GM19328 (cell line): Measurements from ENCODE around the gene TMEM9.

Experiments
- ATAC-seq: cut with Tn5 transposase; IDR thresholded peaks from one replicate; pipeline ENCODE4 v1.9.1; 2021; ENCODE audit warnings: mild to moderate bottlenecking, moderate library complexity; ENCODE audit not compliant: unreplicated experiment

The TMEM9 gene

GRCh38 chr1:201111156-201111555 lies 43.1 kb downstream of the TMEM9 start:
- no peak for ATAC-seq

DNA sequence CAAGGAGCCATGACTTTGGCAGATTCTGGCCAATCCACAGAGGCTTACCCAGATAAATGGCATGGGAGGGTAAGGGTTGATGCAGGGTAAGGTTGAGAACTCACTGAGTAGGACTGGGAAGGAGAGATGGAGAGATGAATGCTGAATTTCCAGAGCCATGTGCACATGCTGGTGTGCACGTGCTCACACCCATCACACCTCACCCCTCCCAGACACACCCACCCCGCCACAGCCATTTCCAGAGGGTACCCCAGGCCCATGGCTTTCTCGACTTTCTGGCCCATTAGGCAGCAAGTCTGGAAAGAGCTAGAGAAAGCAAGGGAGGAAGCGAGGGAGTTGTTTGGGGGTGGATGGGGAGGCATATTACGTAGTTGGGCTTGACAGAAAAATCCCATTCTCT lies 43.7 kb downstream of the TMEM9 start:
- no peak for ATAC-seq

GRCh38 chr1:201110138-201110537 lies 44.1 kb downstream of the TMEM9 start:
- ATAC-seq: no peak

DNA sequence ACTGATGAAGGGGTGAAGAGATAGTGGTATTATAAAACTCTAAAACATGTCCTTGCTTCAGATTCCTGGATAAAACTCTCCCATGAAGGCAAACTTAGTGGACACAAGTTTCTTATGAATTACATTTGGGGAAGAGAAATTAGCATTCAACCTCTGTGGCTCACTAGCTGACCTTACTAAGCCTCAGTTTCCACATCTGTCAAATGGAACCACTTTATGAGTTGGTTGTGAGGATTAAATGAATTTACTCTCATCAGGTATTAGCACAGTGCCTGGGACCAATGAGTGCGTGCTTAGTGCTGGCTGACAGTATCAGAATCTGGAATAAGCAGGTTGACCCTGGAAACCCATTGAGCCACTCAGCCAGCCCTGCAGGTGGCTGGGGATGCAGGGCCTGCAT lies 44.6 kb downstream of the TMEM9 start:
- ATAC-seq: no peak

GRCh38 chr1:201108614-201109013 lies 45.7 kb downstream of the TMEM9 start:
- no peak for ATAC-seq

DNA sequence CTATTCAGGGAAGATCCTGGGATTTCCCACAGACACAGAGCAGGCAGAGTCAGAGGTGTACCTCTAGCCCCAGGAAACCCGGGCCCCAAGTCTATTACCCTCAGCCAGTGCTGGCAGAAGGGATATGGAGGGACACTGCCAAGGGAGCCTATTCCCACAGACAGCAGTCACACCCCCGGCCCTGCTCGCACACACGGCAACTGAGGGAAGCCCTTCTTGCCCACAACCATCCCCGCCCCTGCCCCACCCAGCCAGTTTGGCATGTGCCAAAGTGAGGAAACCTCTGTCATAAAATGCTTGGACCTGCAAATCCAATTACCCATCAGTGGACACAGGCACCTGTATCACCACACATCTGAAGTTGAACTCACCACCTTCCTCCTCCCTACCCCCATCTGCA lies 48.6 kb downstream of the TMEM9 start:
- ATAC-seq: no peak

- ATAC-seq: no peak
Observed at GRCh38 chr1:201104141-201104540, 50.1 kb downstream of the TMEM9 start.

- no peak for ATAC-seq
Observed at GRCh38 chr1:201103666-201104065, 50.6 kb downstream of the TMEM9 start.

DNA sequence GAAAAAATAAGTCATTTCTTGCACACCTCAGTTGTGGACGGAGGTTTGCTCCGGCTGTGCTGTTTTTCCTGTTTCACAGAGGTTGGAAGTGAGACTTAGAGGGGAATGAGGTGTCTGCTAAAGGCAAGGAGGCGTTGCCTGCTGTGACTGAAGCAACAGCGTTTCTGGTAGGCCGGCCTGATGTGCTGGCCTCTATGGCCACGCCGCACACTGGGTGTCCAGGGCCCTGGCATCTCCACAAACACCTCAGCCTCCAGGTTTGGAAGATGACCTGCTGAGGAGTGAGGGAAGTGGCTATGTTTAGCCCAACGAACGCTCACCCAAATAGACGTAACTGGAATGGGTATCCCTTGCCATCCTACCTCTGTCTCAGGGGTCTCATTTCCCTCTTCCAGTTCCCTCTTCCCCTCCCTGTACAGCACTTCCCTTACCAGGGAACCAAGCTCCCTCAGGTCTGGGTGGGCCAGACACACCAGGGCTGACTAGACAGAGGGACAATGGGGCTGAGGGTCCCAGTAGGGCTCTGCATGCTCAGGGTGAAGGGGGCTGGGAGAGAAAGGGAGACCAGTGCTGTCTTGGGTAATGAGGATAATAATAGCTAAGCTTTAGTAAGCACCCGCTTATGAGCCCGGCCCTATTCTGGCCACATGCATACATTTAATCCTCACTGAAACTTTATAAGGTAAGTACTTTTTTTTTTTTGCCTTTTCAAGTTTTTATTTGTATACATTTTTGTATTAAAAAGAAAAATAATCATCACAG lies 53.9 kb downstream of the TMEM9 start:
- no peak for ATAC-seq

- ATAC-seq: no peak
Observed at GRCh38 chr1:201098992-201099677, 55.1 kb downstream of the TMEM9 start.

DNA sequence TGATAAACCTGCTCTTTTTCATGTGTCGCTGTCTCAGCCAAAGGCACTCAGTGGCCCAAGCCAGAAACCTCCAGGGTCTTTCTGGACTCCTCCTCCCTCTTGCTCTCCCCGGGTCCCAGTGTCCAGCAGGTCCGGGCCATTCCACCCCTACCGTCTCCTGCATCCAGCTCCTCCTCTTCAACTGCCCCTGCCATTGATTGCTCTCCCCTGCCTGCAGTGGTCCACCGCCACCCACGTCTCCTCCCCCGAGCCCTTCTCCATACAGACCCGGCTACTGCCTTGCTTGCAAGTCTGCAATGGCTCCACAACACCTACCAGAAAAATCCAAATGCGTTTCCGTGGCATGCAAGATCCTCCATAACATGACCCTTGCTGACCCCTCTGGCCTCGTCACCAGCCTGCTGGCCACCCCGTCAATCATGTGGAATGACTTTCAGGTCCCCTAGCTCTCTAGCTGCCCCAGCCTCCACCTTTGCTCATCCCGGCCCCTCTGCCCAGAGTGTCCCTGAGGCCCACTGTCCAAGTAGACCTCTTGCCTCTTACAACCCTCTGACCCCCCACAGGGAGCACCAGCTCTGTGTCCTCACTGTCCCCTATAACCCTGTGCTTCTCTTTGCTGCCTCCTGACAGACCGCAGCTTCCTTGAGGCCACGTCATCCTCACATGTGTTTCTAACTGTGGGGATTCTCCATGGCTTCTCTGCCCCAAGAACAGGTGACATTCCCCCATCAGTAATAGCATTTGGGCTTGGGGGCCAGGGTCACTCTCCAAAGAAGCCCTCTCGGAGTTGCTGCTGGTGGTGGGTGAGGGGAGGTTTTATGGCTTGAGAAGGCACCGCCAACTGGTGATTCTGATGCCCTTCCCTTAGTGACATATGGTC lies 57.1 kb downstream of the TMEM9 start:
- ATAC-seq: no peak

GRCh38 chr1:201096041-201096461 lies 58.2 kb downstream of the TMEM9 start:
- no peak for ATAC-seq

GRCh38 chr1:201095581-201095980 lies 58.7 kb downstream of the TMEM9 start:
- ATAC-seq: no peak

DNA sequence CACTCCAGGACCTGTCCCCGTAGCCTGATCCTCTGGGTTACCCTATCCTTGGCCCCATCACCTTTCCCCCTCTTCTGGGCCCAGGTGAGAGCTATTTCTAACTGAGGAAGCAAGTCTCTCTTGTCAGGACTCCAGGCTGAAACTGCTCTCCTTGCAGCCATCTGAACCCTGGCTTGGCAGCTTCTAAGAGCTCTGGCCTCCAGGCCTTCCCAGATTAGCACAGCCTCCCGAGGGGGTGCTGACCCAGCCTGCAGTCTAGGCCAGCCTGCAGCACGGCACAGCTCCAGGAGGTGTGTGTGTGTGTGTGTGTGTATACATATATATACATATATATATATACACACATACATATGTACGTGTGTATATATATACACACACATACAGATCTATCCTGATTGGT lies 59.4 kb downstream of the TMEM9 start:
- no peak for ATAC-seq

DNA sequence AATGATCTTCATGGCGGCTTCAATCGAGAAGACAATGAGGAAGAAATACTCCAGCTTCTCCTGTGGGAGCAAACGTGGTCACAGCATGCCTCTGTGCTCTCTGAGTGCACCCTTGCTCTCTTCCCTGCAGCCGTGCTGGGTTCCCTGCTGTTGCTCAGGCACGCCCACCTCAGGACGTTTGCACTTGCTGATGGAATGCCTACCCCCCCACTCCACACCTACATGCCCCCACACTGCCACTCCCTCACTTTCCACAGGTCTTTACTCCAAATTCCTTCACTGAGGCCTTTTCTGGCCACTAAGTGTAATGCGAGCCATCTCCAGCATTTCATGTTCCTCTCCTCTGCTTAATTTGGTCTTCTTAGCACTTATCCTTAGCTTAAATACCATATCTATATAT lies 60.3 kb downstream of the TMEM9 start:
- ATAC-seq: no peak

DNA sequence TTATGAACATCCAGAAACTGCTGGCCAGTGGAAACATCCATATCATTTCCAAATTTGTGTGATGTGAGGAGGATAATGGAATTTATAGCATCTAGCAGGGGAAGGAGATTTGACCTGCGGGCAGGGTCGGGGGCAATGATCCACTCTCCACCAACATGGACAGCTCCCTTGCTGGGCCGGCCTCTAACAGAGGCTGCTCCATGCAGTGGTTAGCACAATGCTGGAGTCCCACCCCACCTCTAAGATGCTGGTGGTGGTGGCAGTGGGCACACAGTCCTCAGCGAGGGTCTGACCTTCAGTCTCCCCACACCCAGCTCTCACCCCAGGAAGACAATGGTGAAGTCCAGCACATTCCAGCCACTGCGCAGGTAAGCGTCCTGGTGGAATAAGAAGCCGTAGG lies 60.7 kb downstream of the TMEM9 start:
- ATAC-seq: no peak

GRCh38 chr1:201092738-201093137 lies 61.5 kb downstream of the TMEM9 start:
- ATAC-seq: no peak

- ATAC-seq: no peak
Observed at GRCh38 chr1:201091256-201091655, 63.0 kb downstream of the TMEM9 start.

DNA sequence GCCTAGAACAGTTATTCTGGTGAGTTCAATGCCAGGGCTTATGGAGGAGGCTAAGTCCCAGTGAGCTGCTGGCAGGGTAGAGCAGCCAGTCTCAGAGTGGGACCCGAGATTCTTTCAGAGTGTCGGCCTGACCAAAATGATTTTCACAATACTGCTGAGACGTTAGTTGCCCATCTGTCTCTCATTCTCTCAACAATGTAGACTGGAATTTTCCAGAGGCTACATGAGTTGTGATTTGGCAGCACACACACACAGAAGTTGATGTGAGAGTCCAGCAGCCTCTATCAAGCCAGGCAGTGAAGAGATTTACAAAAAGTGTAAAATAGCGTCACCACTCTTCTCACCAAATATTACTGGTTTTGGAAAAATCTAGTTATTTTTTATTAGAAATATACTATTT lies 63.7 kb downstream of the TMEM9 start:
- ATAC-seq: no peak

- ATAC-seq: no peak
Observed at GRCh38 chr1:201089596-201089995, 64.7 kb downstream of the TMEM9 start.

- no peak for ATAC-seq
Observed at GRCh38 chr1:201088901-201089525, 65.3 kb downstream of the TMEM9 start.
